IgD-negative memory B cell (primary cell): Measurements from ENCODE around the gene RPRD1B. TPM values are rescaled to one million over a fixed set of nuclear protein-coding genes. Genes with fewer than 3 reads are reported as not detected.

Source experiments
- H3K27ac Mint-ChIP-seq, 3 donors: one replicate each; pipeline ENCODE4 v1.8.0; 2020 to 2022; ENCODE audit warnings: mild to moderate bottlenecking in 3 of 3, mixed read lengths in 3 of 3, moderate library complexity in 1 of 3
- H3K27me3 Mint-ChIP-seq: one replicate; pipeline ENCODE4 v1.8.0; 2021; ENCODE audit warnings: mixed read lengths
- H3K36me3 Mint-ChIP-seq: one replicate; pipeline ENCODE4 v1.8.0; 2020; ENCODE audit warnings: mild to moderate bottlenecking, mixed read lengths
- H3K4me1 Mint-ChIP-seq, 3 donors: one replicate each; pipeline ENCODE4 v1.8.0; 2020 to 2022; ENCODE audit warnings: mixed read lengths in 3 of 3, mild to moderate bottlenecking in 1 of 3
- H3K4me3 Mint-ChIP-seq, 4 donors: one replicate each; pipeline ENCODE4 v1.8.0; 2020 to 2022; ENCODE audit warnings: mild to moderate bottlenecking in 4 of 4, mixed read lengths in 4 of 4, moderate library complexity in 3 of 4
- H3K9me3 Mint-ChIP-seq, 3 donors: one replicate each; pipeline ENCODE4 v1.8.0; 2020 to 2021; ENCODE audit warnings: mixed read lengths in 3 of 3, mild to moderate bottlenecking in 1 of 3
- polyA plus RNA-seq: library from polyadenylated mRNA; unstranded; fragments of 300-500 nt; fragmentation: Illumina TruSeq; gene quantifications from one replicate; pipeline ENCODE4 v1.2.3, GENCODE V29; 2021

The RPRD1B gene
- polyA plus RNA-seq, 1 donor from 2014 or later = 4.0 TPM

- no peaks in the 10 kb centered on the region for H3K27me3 Mint-ChIP-seq
- peaks cover 3 to 17% (median 10%) of the 10 kb centered on the region in 3 donors for H3K4me1 Mint-ChIP-seq
- no peaks in the 10 kb centered on the region for H3K9me3 Mint-ChIP-seq
- peaks cover 6% of the 10 kb centered on the region for H3K36me3 Mint-ChIP-seq
- H3K4me3 Mint-ChIP-seq = peak overlapping the region in 1 of 4 donors; percentile 13
- no peak overlapping the region for H3K27ac Mint-ChIP-seq
These were observed 11.1 kb downstream of the RPRD1B start for GRCh38 chr20:38044685-38045084.

GRCh38 chr20:38046572-38046971 is 13.0 kb downstream of the RPRD1B start:
- no peaks in the 10 kb centered on the region for H3K9me3 Mint-ChIP-seq
- no peak overlapping the region for H3K4me3 Mint-ChIP-seq
- H3K36me3 Mint-ChIP-seq = peaks cover 6% of the 10 kb centered on the region
- no peak overlapping the region for H3K27ac Mint-ChIP-seq
- no peaks in the 10 kb centered on the region for H3K27me3 Mint-ChIP-seq
- peaks cover 7 to 11% (median 9%) of the 10 kb centered on the region in 3 donors for H3K4me1 Mint-ChIP-seq

GRCh38 chr20:38049800-38050199 is 16.3 kb downstream of the RPRD1B start:
- no peaks in the 10 kb centered on the region for H3K27me3 Mint-ChIP-seq
- H3K36me3 Mint-ChIP-seq = peaks cover under 1% of the 10 kb centered on the region
- H3K4me3 Mint-ChIP-seq = no peak overlapping the region
- no peaks in the 10 kb centered on the region for H3K9me3 Mint-ChIP-seq
- peaks cover 6 to 11% (median 11%) of the 10 kb centered on the region in 3 donors for H3K4me1 Mint-ChIP-seq
- H3K27ac Mint-ChIP-seq = peak overlapping the region in 1 of 3 donors; percentile 50

- no peak overlapping the region for H3K27ac Mint-ChIP-seq
- H3K4me3 Mint-ChIP-seq = no peak overlapping the region
- H3K36me3 Mint-ChIP-seq = no peaks in the 10 kb centered on the region
- H3K4me1 Mint-ChIP-seq = peaks cover 6 to 15% (median 14%) of the 10 kb centered on the region in 3 donors
- H3K9me3 Mint-ChIP-seq = no peaks in the 10 kb centered on the region
- no peaks in the 10 kb centered on the region for H3K27me3 Mint-ChIP-seq
These were observed 17.1 kb downstream of the RPRD1B start for GRCh38 chr20:38050686-38051085.

GRCh38 chr20:38052870-38053269 is 19.3 kb downstream of the RPRD1B start:
- Mint-ChIP-seq H3K36me3 (peaks cover 3% of the 10 kb centered on the region), H3K27ac (no peak overlapping the region), H3K4me1 (peaks cover 14 to 20% (median 18%) of the 10 kb centered on the region in 3 donors)

GRCh38 chr20:38054647-38055046 is 21.1 kb downstream of the RPRD1B start:
- H3K4me3 Mint-ChIP-seq = no peak overlapping the region
- H3K27me3 Mint-ChIP-seq = no peaks in the 10 kb centered on the region
- H3K9me3 Mint-ChIP-seq = no peaks in the 10 kb centered on the region
- peaks cover 3% of the 10 kb centered on the region for H3K36me3 Mint-ChIP-seq
- no peak overlapping the region for H3K27ac Mint-ChIP-seq
- peaks cover 14 to 20% (median 17%) of the 10 kb centered on the region in 3 donors for H3K4me1 Mint-ChIP-seq

More at GRCh38 chr20:38052870-38053269, 19.3 kb downstream of the RPRD1B start:
- H3K9me3 Mint-ChIP-seq = no peaks in the 10 kb centered on the region
- no peak overlapping the region for H3K4me3 Mint-ChIP-seq
- H3K27me3 Mint-ChIP-seq = no peaks in the 10 kb centered on the region

- peaks cover 3% of the 10 kb centered on the region for H3K36me3 Mint-ChIP-seq
- no peaks in the 10 kb centered on the region for H3K27me3 Mint-ChIP-seq
- peak overlapping the region in 1 of 3 donors; percentile 87 for H3K27ac Mint-ChIP-seq
- H3K9me3 Mint-ChIP-seq = no peaks in the 10 kb centered on the region
- peaks cover 14 to 17% (median 15%) of the 10 kb centered on the region in 3 donors for H3K4me1 Mint-ChIP-seq
- no peak overlapping the region for H3K4me3 Mint-ChIP-seq
These were observed 21.7 kb downstream of the RPRD1B start for GRCh38 chr20:38055294-38055693.

- Mint-ChIP-seq H3K4me3 (no peak overlapping the region), H3K27me3 (no peaks in the 10 kb centered on the region), H3K27ac (peak overlapping the region in 1 of 3 donors; percentile 87), H3K4me1 (peaks cover 14 to 18% (median 15%) of the 10 kb centered on the region in 3 donors), H3K9me3 (no peaks in the 10 kb centered on the region), H3K36me3 (peaks cover 5% of the 10 kb centered on the region)
These were observed 22.3 kb downstream of the RPRD1B start for GRCh38 chr20:38055848-38056247.

GRCh38 chr20:38057351-38057972 is 23.9 kb downstream of the RPRD1B start:
- Mint-ChIP-seq H3K4me3 (no peak overlapping the region), H3K4me1 (peaks cover 8 to 16% (median 15%) of the 10 kb centered on the region in 3 donors), H3K9me3 (no peaks in the 10 kb centered on the region), H3K27me3 (no peaks in the 10 kb centered on the region), H3K36me3 (peaks cover 5% of the 10 kb centered on the region), H3K27ac (peak overlapping the region; percentile 18 to 83 (median 78))

GRCh38 chr20:38059832-38060231 is 26.3 kb downstream of the RPRD1B start:
- Mint-ChIP-seq H3K9me3 (no peaks in the 10 kb centered on the region), H3K4me1 (peaks cover 17 to 18% (median 17%) of the 10 kb centered on the region in 3 donors), H3K36me3 (peaks cover 5% of the 10 kb centered on the region), H3K4me3 (no peak overlapping the region), H3K27me3 (no peaks in the 10 kb centered on the region), H3K27ac (peak overlapping the region in 1 of 3 donors; percentile 73)

- peaks cover 19 to 24% (median 23%) of the 10 kb centered on the region in 3 donors for H3K4me1 Mint-ChIP-seq
- H3K4me3 Mint-ChIP-seq = no peak overlapping the region
- H3K9me3 Mint-ChIP-seq = no peaks in the 10 kb centered on the region
- H3K27ac Mint-ChIP-seq = peak overlapping the region in 1 of 3 donors; percentile 73
- H3K27me3 Mint-ChIP-seq = no peaks in the 10 kb centered on the region
- H3K36me3 Mint-ChIP-seq = peaks cover 5% of the 10 kb centered on the region
These were observed 27.0 kb downstream of the RPRD1B start for GRCh38 chr20:38060536-38060935.

GRCh38 chr20:38061109-38061508 is 27.6 kb downstream of the RPRD1B start:
- Mint-ChIP-seq H3K9me3 (no peaks in the 10 kb centered on the region), H3K4me1 (peaks cover 24 to 30% (median 24%) of the 10 kb centered on the region in 3 donors), H3K36me3 (peaks cover 5% of the 10 kb centered on the region), H3K4me3 (no peak overlapping the region), H3K27me3 (no peaks in the 10 kb centered on the region), H3K27ac (no peak overlapping the region)

GRCh38 chr20:38062890-38063289 is 29.3 kb downstream of the RPRD1B start:
- Mint-ChIP-seq H3K4me3 (no peak overlapping the region), H3K27ac (no peak overlapping the region), H3K4me1 (peaks cover 20 to 28% (median 22%) of the 10 kb centered on the region in 3 donors), H3K27me3 (no peaks in the 10 kb centered on the region), H3K9me3 (no peaks in the 10 kb centered on the region), H3K36me3 (peaks cover 8% of the 10 kb centered on the region)

GRCh38 chr20:38063911-38064530 is 30.5 kb downstream of the RPRD1B start:
- peaks cover 20 to 29% (median 22%) of the 10 kb centered on the region in 3 donors for H3K4me1 Mint-ChIP-seq
- H3K4me3 Mint-ChIP-seq = peak overlapping the region in 1 of 4 donors; percentile 44
- peaks cover 8% of the 10 kb centered on the region for H3K36me3 Mint-ChIP-seq
- H3K9me3 Mint-ChIP-seq = no peaks in the 10 kb centered on the region
- H3K27ac Mint-ChIP-seq = no peak overlapping the region
- H3K27me3 Mint-ChIP-seq = no peaks in the 10 kb centered on the region

GRCh38 chr20:38065764-38066375 is 32.3 kb downstream of the RPRD1B start:
- H3K4me3 Mint-ChIP-seq = peak overlapping the region; percentile 13 to 63 (median 50)
- H3K27ac Mint-ChIP-seq = peak overlapping the region in 2 of 3 donors; percentile 41 to 81
- H3K4me1 Mint-ChIP-seq = peaks cover 18 to 32% (median 19%) of the 10 kb centered on the region in 3 donors

More at GRCh38 chr20:38065764-38066375, 32.3 kb downstream of the RPRD1B start:
- Mint-ChIP-seq H3K9me3 (no peaks in the 10 kb centered on the region), H3K27me3 (no peaks in the 10 kb centered on the region), H3K36me3 (peaks cover 15% of the 10 kb centered on the region)
